ENCODE measurements around the gene CTBP2. TPM values are rescaled to one million over a fixed set of nuclear protein-coding genes. Genes with fewer than 3 reads are reported as not detected.

The CTBP2 gene
- total RNA-seq, 1 experiment from 2014 or later: 212 TPM

GRCh38 chr10:125156739-125157480, 3.5 kb downstream of the CTBP2 start:
- Mint-ChIP-seq H3K4me3 (peak overlapping the region; percentile 95 to 99), H3K36me3 (ENCODE audit: insufficient read depth in 1 of 3, low read depth in 3 of 3) (peaks cover 5 to 11% (median 10%) of the 10 kb centered on the region in 3 experiments), H3K9me3 (peaks cover 0 to 2% of the 10 kb centered on the region in 2 experiments; a peak in 3 of 5 replicates), H3K4me1 (peaks cover 57% of the 10 kb centered on the region in 2 experiments), H3K27ac (peak overlapping the region; percentile 86 to 100 (median 99)), H3K27me3 (ENCODE audit: low read depth) (no peaks in the 10 kb centered on the region)
- H3K79me1 ChIP-seq (ENCODE audit: insufficient read depth, low read depth, low read length, poor library complexity, severe bottlenecking): no peaks in the 10 kb centered on the region
- no peaks in the 10 kb centered on the region for H3K27me3 ChIP-seq (ENCODE audit: insufficient read depth, low read length)
- H4K91ac ChIP-seq (ENCODE audit: insufficient read length, low read depth, low read length): no peak overlapping the region
- H2BK15ac ChIP-seq (ENCODE audit: low read depth, low read length): no peak overlapping the region
- H2AK5ac ChIP-seq (ENCODE audit: insufficient read length, low read length): no peak overlapping the region
- H3T11ph ChIP-seq (ENCODE audit: low read length): no peak overlapping the region
- TF ChIP-seq, protein P1, sequence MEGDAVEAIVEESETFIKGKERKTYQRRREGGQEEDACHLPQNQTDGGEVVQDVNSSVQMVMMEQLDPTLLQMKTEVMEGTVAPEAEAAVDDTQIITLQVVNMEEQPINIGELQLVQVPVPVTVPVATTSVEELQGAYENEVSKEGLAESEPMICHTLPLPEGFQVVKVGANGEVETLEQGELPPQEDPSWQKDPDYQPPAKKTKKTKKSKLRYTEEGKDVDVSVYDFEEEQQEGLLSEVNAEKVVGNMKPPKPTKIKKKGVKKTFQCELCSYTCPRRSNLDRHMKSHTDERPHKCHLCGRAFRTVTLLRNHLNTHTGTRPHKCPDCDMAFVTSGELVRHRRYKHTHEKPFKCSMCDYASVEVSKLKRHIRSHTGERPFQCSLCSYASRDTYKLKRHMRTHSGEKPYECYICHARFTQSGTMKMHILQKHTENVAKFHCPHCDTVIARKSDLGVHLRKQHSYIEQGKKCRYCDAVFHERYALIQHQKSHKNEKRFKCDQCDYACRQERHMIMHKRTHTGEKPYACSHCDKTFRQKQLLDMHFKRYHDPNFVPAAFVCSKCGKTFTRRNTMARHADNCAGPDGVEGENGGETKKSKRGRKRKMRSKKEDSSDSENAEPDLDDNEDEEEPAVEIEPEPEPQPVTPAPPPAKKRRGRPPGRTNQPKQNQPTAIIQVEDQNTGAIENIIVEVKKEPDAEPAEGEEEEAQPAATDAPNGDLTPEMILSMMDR (conservative IDR thresholded peaks at IDR 0.05): no peak
- H3K14ac ChIP-seq (ENCODE audit: insufficient read depth, low read length): no peak overlapping the region
- peaks cover 54% of the 10 kb centered on the region for H3K79me2 ChIP-seq (ENCODE audit: insufficient read depth, low read length)
- H2BK5ac ChIP-seq (ENCODE audit: insufficient read length, low read length): no peak overlapping the region
- no peaks in the 10 kb centered on the region for H3K9me3 ChIP-seq (ENCODE audit: control insufficient read depth, low read depth, low read length)
- H2BK12ac ChIP-seq (ENCODE audit: insufficient read length, low read depth, low read length): no peak overlapping the region
- no peak overlapping the region for H3K23ac ChIP-seq (ENCODE audit: insufficient read length, low read depth, low read length)
- H3K56ac ChIP-seq (ENCODE audit: insufficient read length, low read depth, low read length): no peak overlapping the region
- no peak overlapping the region for H3K18ac ChIP-seq (ENCODE audit: insufficient read length, low read depth, low read length)
- no peak overlapping the region for H2BK20ac ChIP-seq (ENCODE audit: low read depth, low read length, poor library complexity, severe bottlenecking)
- H3K4me2 ChIP-seq (ENCODE audit: insufficient read depth, insufficient read length, low read length): peak overlapping the region; percentile 94
- H4K5ac ChIP-seq (ENCODE audit: insufficient read length, low read depth, low read length): no peak overlapping the region
- no peaks in the 10 kb centered on the region for H4K20me1 ChIP-seq (ENCODE audit: control insufficient read depth, insufficient read depth, insufficient read length)
- H4K8ac ChIP-seq (replicated peaks; ENCODE audit: insufficient read length, low read depth, low read length): no peak overlapping the region
- peak overlapping the region; percentile 67 for H3K27ac ChIP-seq (ENCODE audit: insufficient read length, low read depth, low read length)
- H2BK120ac ChIP-seq (ENCODE audit: low read depth, low read length, poor library complexity, severe bottlenecking): no peak overlapping the region
- H3K9ac ChIP-seq (ENCODE audit: extremely low read depth, insufficient read length, low read length): peak overlapping the region; percentile 82
- no peak for DNase-seq
- peaks cover 21% of the 10 kb centered on the region for H3K23me2 ChIP-seq (ENCODE audit: insufficient read length, low read depth, low read length, poor library complexity, severe bottlenecking)
- WGBS (ENCODE audit: extremely low coverage, insufficient read length, low lambda C conversion rate): no CpG with 5 or more reads among the region's 13 CpGs
- H3K4me1 ChIP-seq (ENCODE audit: insufficient read depth, low read length): peaks cover 5% of the 10 kb centered on the region
- no peak overlapping the region for H2AFZ ChIP-seq (ENCODE audit: low read length)
- H3K4ac ChIP-seq (ENCODE audit: low read depth, low read length): no peak overlapping the region
